MM.1S (cell line): ENCODE results near the gene BAIAP2L2.

Source experiments
- CTCF ChIP-seq: fragments of 300-600 bp; sonication (generic); IDR thresholded peaks from 2 replicates; pipeline ENCODE4 v1.5.1; 2016; ENCODE audit warnings: antibody characterized with exemption, low read length, mixed read lengths
- EZH2phosphoT487 ChIP-seq: fragments of 300-600 bp; sonication (generic); IDR thresholded peaks from 2 replicates; pipeline ENCODE4 v1.6.1; 2018; ENCODE audit warnings: antibody characterized with exemption, low read length

- no peak for TF ChIP-seq EZH2phosphoT487
- TF ChIP-seq CTCF, result no peak
Observed at GRCh38 chr22:38124236-38124974, 13.9 kb upstream of the BAIAP2L2 start.
